Karpas-422 (cell line): ENCODE measurements around the gene MAP3K5. TPM values are rescaled to one million over a fixed set of nuclear protein-coding genes. Genes with fewer than 3 reads are reported as not detected.

ENCODE experiments used
- DNase-seq: peaks from one replicate; pipeline ENCODE4 v3.0.0-alpha.2; 2015
- H2AFZ ChIP-seq: fragments of 200-600 bp; sonication (generic); 2 replicates; pipeline ENCODE4 v1.6.1; 2014; ENCODE audit warnings: antibody characterized with exemption, low read length, mixed read lengths
- H3K27ac ChIP-seq: fragments of 200-600 bp; sonication (generic); 2 replicates; pipeline ENCODE4 v1.5.1; 2014; ENCODE audit warnings: mild to moderate bottlenecking, low read length, moderate library complexity
- H3K27me3 ChIP-seq: fragments of 200-600 bp; sonication (generic); 2 replicates; pipeline ENCODE4 v1.6.1; 2014; ENCODE audit warnings: low read length, mixed read lengths
- H3K36me3 ChIP-seq: fragments of 200-600 bp; sonication (generic); 2 replicates; pipeline ENCODE4 v1.6.1; 2014; ENCODE audit warnings: low read length, mixed read lengths; ENCODE audit not compliant: insufficient read depth
- H3K4me1 ChIP-seq: fragments of 200-600 bp; sonication (generic); 2 replicates; pipeline ENCODE4 v1.6.1; 2014; ENCODE audit warnings: mild to moderate bottlenecking, low read length, mixed read lengths
- H3K4me2 ChIP-seq: fragments of 200-600 bp; sonication (generic); 2 replicates; pipeline ENCODE4 v1.6.1; 2014; ENCODE audit warnings: low read length, low read depth, mild to moderate bottlenecking; ENCODE audit not compliant: poor library complexity, severe bottlenecking
- H3K4me3 ChIP-seq: fragments of 200-600 bp; sonication (generic); 2 replicates; pipeline ENCODE4 v1.5.1; 2014; ENCODE audit warnings: mild to moderate bottlenecking, antibody characterized with exemption, low read length, mixed read lengths
- H3K79me2 ChIP-seq: fragments of 200-600 bp; sonication (generic); 2 replicates; pipeline ENCODE4 v1.6.1; 2014; ENCODE audit warnings: mild to moderate bottlenecking, low read length, mixed read lengths
- H3K9ac ChIP-seq: fragments of 200-600 bp; sonication (generic); 2 replicates; pipeline ENCODE4 v1.6.0; 2014; ENCODE audit warnings: low read length
- H3K9me2 ChIP-seq: fragments of 200-600 bp; sonication (generic), shearing (Covaris generic); replicated peaks from 2 replicates; pipeline ENCODE4 v1.6.0; 2014; ENCODE audit warnings: mild to moderate bottlenecking, low read length, moderate library complexity; ENCODE audit not compliant: insufficient read depth
- H3K9me3 ChIP-seq: fragments of 300-700, 200-600 bp; sonication (generic); 2 replicates; pipeline ENCODE4 v1.6.1; 2014; ENCODE audit warnings: low read length, mixed read lengths
- H4K20me1 ChIP-seq: fragments of 200-600 bp; sonication (generic); 2 replicates; pipeline ENCODE4 v1.6.1; 2014; ENCODE audit warnings: mild to moderate bottlenecking, antibody characterized with exemption, low read length, low read depth; ENCODE audit not compliant: insufficient read depth
- total RNA-seq: library from RNA; depleted of rRNA; stranded (reverse); fragments of >200 nt; shearing (Covaris generic); gene quantifications from 2 replicates; pipeline ENCODE4 v1.2.3, GENCODE V29; 2014; ENCODE audit warnings: low replicate concordance

MAP3K5 gene
- total RNA-seq, 1 experiment from 2014 or later: 1.1 TPM

GRCh38 chr6:136677822-136678221 lies 114.5 kb downstream of the MAP3K5 start:
- Histone ChIP-seq H3K9ac (no peak overlapping the region), H4K20me1 (no peaks in the 10 kb centered on the region)

GRCh38 chr6:136677344-136677743 lies 114.9 kb downstream of the MAP3K5 start:
- no peak overlapping the region for H2AFZ ChIP-seq
- no peaks in the 10 kb centered on the region for H4K20me1 ChIP-seq
- no peak overlapping the region for H3K4me2 ChIP-seq
- H3K79me2 ChIP-seq: no peaks in the 10 kb centered on the region
- no peak for DNase-seq
- H3K4me3 ChIP-seq: no peak overlapping the region
- no peak overlapping the region for H3K27ac ChIP-seq
- H3K9me3 ChIP-seq: no peaks in the 10 kb centered on the region
- no peaks in the 10 kb centered on the region for H3K27me3 ChIP-seq
- H3K9me2 ChIP-seq: no peaks in the 10 kb centered on the region
- no peaks in the 10 kb centered on the region for H3K36me3 ChIP-seq
- H3K4me1 ChIP-seq: no peaks in the 10 kb centered on the region
- H3K9ac ChIP-seq: no peak overlapping the region

More at GRCh38 chr6:136677822-136678221, 114.5 kb downstream of the MAP3K5 start:
- Histone ChIP-seq H3K4me3 (no peak overlapping the region), H3K27me3 (no peaks in the 10 kb centered on the region), H2AFZ (no peak overlapping the region), H3K9me2 (no peaks in the 10 kb centered on the region), H3K4me2 (no peak overlapping the region), H3K79me2 (no peaks in the 10 kb centered on the region), H3K4me1 (no peaks in the 10 kb centered on the region), H3K27ac (no peak overlapping the region), H3K36me3 (no peaks in the 10 kb centered on the region), H3K9me3 (no peaks in the 10 kb centered on the region)
- no peak for DNase-seq

GRCh38 chr6:136676075-136676474 lies 116.2 kb downstream of the MAP3K5 start:
- H3K27me3 ChIP-seq: no peaks in the 10 kb centered on the region
- no peak overlapping the region for H3K27ac ChIP-seq
- H3K4me1 ChIP-seq: no peaks in the 10 kb centered on the region
- no peak overlapping the region for H3K9ac ChIP-seq
- H2AFZ ChIP-seq: no peak overlapping the region
- no peaks in the 10 kb centered on the region for H3K36me3 ChIP-seq
- no peak for DNase-seq
- H3K9me2 ChIP-seq: no peaks in the 10 kb centered on the region
- H3K4me2 ChIP-seq: no peak overlapping the region
- H3K4me3 ChIP-seq: no peak overlapping the region
- no peaks in the 10 kb centered on the region for H3K9me3 ChIP-seq
- no peaks in the 10 kb centered on the region for H3K79me2 ChIP-seq
- no peaks in the 10 kb centered on the region for H4K20me1 ChIP-seq

GRCh38 chr6:136673571-136673970 lies 118.7 kb downstream of the MAP3K5 start:
- Histone ChIP-seq H3K9ac (no peak overlapping the region), H3K27ac (no peak overlapping the region), H3K9me2 (no peaks in the 10 kb centered on the region), H3K4me3 (no peak overlapping the region), H3K4me1 (no peaks in the 10 kb centered on the region), H3K9me3 (no peaks in the 10 kb centered on the region), H3K36me3 (no peaks in the 10 kb centered on the region), H3K79me2 (no peaks in the 10 kb centered on the region), H2AFZ (no peak overlapping the region), H3K4me2 (no peak overlapping the region), H3K27me3 (no peaks in the 10 kb centered on the region), H4K20me1 (no peaks in the 10 kb centered on the region)
- no peak for DNase-seq

- H3K79me2 ChIP-seq: no peaks in the 10 kb centered on the region
- H3K9me2 ChIP-seq: no peaks in the 10 kb centered on the region
- no peaks in the 10 kb centered on the region for H3K36me3 ChIP-seq
- no peak overlapping the region for H2AFZ ChIP-seq
- H3K4me3 ChIP-seq: no peak overlapping the region
- H4K20me1 ChIP-seq: no peaks in the 10 kb centered on the region
- DNase-seq: no peak
- H3K27me3 ChIP-seq: no peaks in the 10 kb centered on the region
- no peaks in the 10 kb centered on the region for H3K9me3 ChIP-seq
- H3K9ac ChIP-seq: no peak overlapping the region
- H3K4me1 ChIP-seq: no peaks in the 10 kb centered on the region
- no peak overlapping the region for H3K4me2 ChIP-seq
- no peak overlapping the region for H3K27ac ChIP-seq
Measured at GRCh38 chr6:136672144-136672543, 120.1 kb downstream of the MAP3K5 start.

GRCh38 chr6:136669299-136669699 lies 123.0 kb downstream of the MAP3K5 start:
- Histone ChIP-seq H4K20me1 (no peaks in the 10 kb centered on the region), H3K4me3 (no peak overlapping the region), H3K36me3 (no peaks in the 10 kb centered on the region), H3K9me2 (no peaks in the 10 kb centered on the region), H3K9ac (no peak overlapping the region), H3K4me1 (no peaks in the 10 kb centered on the region), H3K79me2 (no peaks in the 10 kb centered on the region), H3K27me3 (no peaks in the 10 kb centered on the region), H3K27ac (no peak overlapping the region), H3K9me3 (no peaks in the 10 kb centered on the region), H2AFZ (no peak overlapping the region), H3K4me2 (no peak overlapping the region)
- no peak for DNase-seq

- H3K9me3 ChIP-seq: no peaks in the 10 kb centered on the region
- H3K36me3 ChIP-seq: no peaks in the 10 kb centered on the region
- no peaks in the 10 kb centered on the region for H3K4me1 ChIP-seq
Measured at GRCh38 chr6:136668571-136668970, 123.7 kb downstream of the MAP3K5 start.

GRCh38 chr6:136666041-136666440 lies 126.2 kb downstream of the MAP3K5 start:
- no peak overlapping the region for H3K4me3 ChIP-seq
- no peaks in the 10 kb centered on the region for H3K79me2 ChIP-seq
- H4K20me1 ChIP-seq: no peaks in the 10 kb centered on the region
- no peaks in the 10 kb centered on the region for H3K9me2 ChIP-seq
- no peaks in the 10 kb centered on the region for H3K27me3 ChIP-seq
- no peaks in the 10 kb centered on the region for H3K9me3 ChIP-seq
- no peaks in the 10 kb centered on the region for H3K36me3 ChIP-seq
- H2AFZ ChIP-seq: no peak overlapping the region
- no peaks in the 10 kb centered on the region for H3K4me1 ChIP-seq
- no peak overlapping the region for H3K27ac ChIP-seq
- H3K4me2 ChIP-seq: no peak overlapping the region
- no peak overlapping the region for H3K9ac ChIP-seq
- no peak for DNase-seq

More at GRCh38 chr6:136668571-136668970, 123.7 kb downstream of the MAP3K5 start:
- no peak overlapping the region for H3K9ac ChIP-seq
- no peaks in the 10 kb centered on the region for H3K9me2 ChIP-seq
- no peaks in the 10 kb centered on the region for H3K27me3 ChIP-seq
- no peak overlapping the region for H3K4me3 ChIP-seq
- no peak overlapping the region for H3K27ac ChIP-seq
- no peaks in the 10 kb centered on the region for H3K79me2 ChIP-seq
- H4K20me1 ChIP-seq: no peaks in the 10 kb centered on the region
- no peak overlapping the region for H3K4me2 ChIP-seq
- no peak for DNase-seq
- H2AFZ ChIP-seq: no peak overlapping the region
